GM12878 (cell line): Measurements from ENCODE around the gene SLC22A23. TPM values are rescaled to one million over a fixed set of nuclear protein-coding genes. Genes with fewer than 3 reads are reported as not detected.

Source experiments
- ATAC-seq: fragments of 200-7000 bp; cut with Tn5 transposase; 3 replicates; pipeline ENCODE4 v1.9.1; 2020; ENCODE audit warnings: mild to moderate bottlenecking, moderate library complexity
- BruUV-seq: library from RNA; stranded (reverse); fragments of 400-500 nt; replicated peaks from 2 replicates; lab custom pipeline; 2021; lab: Mats Ljungman, UMichigan
- CTCF ChIA-PET: fragments of 300-600 bp; sonication (Branson Sonifier 250); formaldehyde crosslinking; extraction: SDS; loops from one replicate; lab custom pipeline; 2021; ENCODE audit warnings: inconsistent platforms; lab: Yijun Ruan, JAX
- POLR2A ChIA-PET: fragments of 350-600 bp; formaldehyde crosslinking; extraction: SDS; loops from one replicate; lab custom pipeline; 2021; ENCODE audit warnings: inconsistent platforms; lab: Charles Lee
- RAD21 ChIA-PET: fragments of 300-600 bp; sonication (Branson Sonifier 250); formaldehyde crosslinking; loops from one replicate; lab custom pipeline; 2023; ENCODE audit warnings: antibody characterized with exemption; ENCODE audit not compliant: unreplicated experiment; lab: Charles Lee
- SMC1A ChIA-PET: fragments of 300-600 bp; sonication (Branson Sonifier 250); formaldehyde crosslinking; loops from one replicate; lab custom pipeline; 2023; ENCODE audit not compliant: unreplicated experiment, uncharacterized antibody; lab: Charles Lee
- DNase-seq: peaks from one replicate; pipeline ENCODE4 v3.0.0-alpha.2; 2011; ENCODE audit warnings: low read depth, low spot score
- FAIRE-seq: peaks from 3 replicates; lab custom pipeline; 2011; peaks lifted over from hg19 to GRCh38; lab: Jason Lieb, UNC
- H2AFZ ChIP-seq: 2 replicates; pipeline ENCODE4 v1.6.0; 2011; ENCODE audit warnings: low read depth, low read length, control low read depth; ENCODE audit not compliant: control insufficient read depth
- H3K27ac ChIP-seq: 2 replicates; pipeline ENCODE4 v1.5.1; 2011; ENCODE audit warnings: control low read depth; ENCODE audit not compliant: control insufficient read depth, insufficient read depth
- H3K27me3 ChIP-seq, 2 experiments: replicated peaks in 1 of 2; 2 replicates each; pipeline versions ENCODE4 v1.6.0 to v1.6.1; 2011; ENCODE audit warnings: low read length in 1 of 2; ENCODE audit not compliant: control insufficient read depth in 2 of 2, insufficient read depth in 2 of 2
- H3K36me3 ChIP-seq, 2 experiments: 2 replicates each; pipeline ENCODE4 v1.5.1; 2011; ENCODE audit warnings: low read length in 1 of 2; ENCODE audit not compliant: control insufficient read depth in 2 of 2, insufficient read depth in 2 of 2
- H3K4me1 ChIP-seq: 2 replicates; pipeline ENCODE4 v1.6.1; 2011; ENCODE audit warnings: mild to moderate bottlenecking, low read length, moderate library complexity, mixed read lengths; ENCODE audit not compliant: control insufficient read depth, insufficient read depth
- H3K4me2 ChIP-seq: 2 replicates; pipeline ENCODE4 v1.6.0; 2011; ENCODE audit warnings: control low read depth; ENCODE audit not compliant: control insufficient read depth, insufficient read depth
- H3K4me3 ChIP-seq: fragments of 200-600 bp; sonication (generic); 2 replicates; pipeline ENCODE4 v1.5.1; 2016
- H3K79me2 ChIP-seq: 2 replicates; pipeline ENCODE4 v1.6.0; 2011; ENCODE audit warnings: low read length; ENCODE audit not compliant: control insufficient read depth, insufficient read depth
- H3K9ac ChIP-seq: 2 replicates; pipeline ENCODE4 v1.8.0; 2011; ENCODE audit warnings: low read length, control low read depth, mixed read lengths; ENCODE audit not compliant: control insufficient read depth, insufficient read depth
- H3K9me3 ChIP-seq: replicated peaks from 3 replicates; pipeline ENCODE4 v1.5.1; 2011; ENCODE audit warnings: mild to moderate bottlenecking, low read length; ENCODE audit not compliant: control insufficient read depth, insufficient read depth
- H4K20me1 ChIP-seq: 2 replicates; pipeline ENCODE4 v1.6.0; 2011; ENCODE audit not compliant: control insufficient read depth, insufficient read depth
- CBX3 ChIP-seq: fragments of 200-600 bp; sonication (generic); IDR thresholded peaks from 2 replicates; pipeline ENCODE4 v1.6.1; 2016; ENCODE audit warnings: low read depth, borderline replicate concordance
- HDGF ChIP-seq: fragments of 450-650 bp; IDR thresholded peaks from 2 replicates; pipeline ENCODE4 v1.6.1; 2016; ENCODE audit warnings: antibody characterized with exemption
- IKZF1 ChIP-seq: fragments of 450-650 bp; conservative IDR thresholded peaks from 2 replicates; pipeline ENCODE4 v1.6.1; 2017; ENCODE audit warnings: antibody characterized with exemption, mild to moderate bottlenecking
- RBBP5 ChIP-seq: fragments of 200-600 bp; sonication (generic); conservative IDR thresholded peaks from 2 replicates; pipeline ENCODE4 v1.6.1; 2016
- SMAD5 ChIP-seq: IDR thresholded peaks from 2 replicates; pipeline ENCODE4 v1.6.1; 2016; ENCODE audit warnings: antibody characterized with exemption, low read depth
- ZNF217 ChIP-seq: fragments of 450-650 bp; IDR thresholded peaks from 2 replicates; pipeline ENCODE4 v1.6.1; 2017; ENCODE audit warnings: antibody characterized with exemption, mild to moderate bottlenecking
- WGBS: methylation state at CpG from one replicate; pipeline ENCODE4 v1.1.6; 2016; ENCODE audit warnings: low lambda C conversion rate; ENCODE audit not compliant: insufficient replicate concordance, insufficient coverage; ENCODE audit errors: missing lambda C conversion rate; 5-methylcytosine and 5-hydroxymethylcytosine counted together
- in situ Hi-C: fragments of 300-500 bp; cut with MboI; formaldehyde crosslinking; loops from 9 replicates; pipeline ENCODE4 v1.14.3; 2018; ENCODE audit warnings: mixed read lengths
- intact Hi-C: fragments of 100-400 bp; cut with micrococcal nuclease; formaldehyde crosslinking; loops from one replicate; pipeline ENCODE4 v1.14.2; 2022; ENCODE audit not compliant: unreplicated experiment
- polyA plus RNA-seq, 11 experiments: library from polyadenylated mRNA; depleted of rRNA in 4 of 11; unstranded in 6 of 11; stranded (reverse) in 5 of 11; fragments of >200 nt; fragmentation: Nextera tagmentation in 4 of 11; fragmentation: Illumina TruSeq in 1 of 11; extraction: Ambion mirVana in 4 of 11; extraction: Trizol in 1 of 11; gene quantifications; 1 replicate in 1 of 11; 2 replicates in 10 of 11; pipeline versions ENCODE4 v1.2.1 to v1.2.3, GENCODE V29; 2011 to 2016; ENCODE audit warnings: inconsistent platforms in 2 of 11, missing spikeins in 2 of 11, low read depth in 1 of 11
- total RNA-seq, 4 experiments: library from RNA; depleted of rRNA in 3 of 4; stranded (reverse); fragments of >200 nt in 3 of 4; fragmentation: Illumina TruSeq in 1 of 4; extraction: Trizol in 1 of 4; gene quantifications; 2 replicates each; pipeline versions ENCODE4 v1.2.1 to v1.2.3, GENCODE V29; 2013 to 2021
- TF ChIP-seq, protein P1 (sequence below), 3 experiments: IDR thresholded peaks in 2 of 3; conservative IDR thresholded peaks in 1 of 3; 2 replicates each; pipeline ENCODE4 v1.5.1; 2011; ENCODE audit warnings: low read depth in 3 of 3, low read length in 3 of 3, mild to moderate bottlenecking in 3 of 3, control low read depth in 2 of 3, moderate library complexity in 2 of 3, inconsistent platforms in 1 of 3, mixed read lengths in 1 of 3; ENCODE audit not compliant: control insufficient read depth in 2 of 3, insufficient read depth in 1 of 3; ENCODE audit errors: extremely low read depth in 1 of 3

The SLC22A23 gene
- total and polyA plus RNA-seq, 10 of the 15 experiments (the other 5 are each of a cell fraction or from before 2014, with no cell fraction given) = 0.20 to 2.4 (median 0.74) TPM

GRCh38 chr6:3372912-3373554 is 83.8 kb downstream of the SLC22A23 start:
- POLR2A ChIA-PET = interaction anchor here (0.6 to 2.1 kb wide), 3 partner anchors 10 to 16 kb away, joined by 3 to 6 read pairs (median 3); no protein-coding TSS in a partner anchor
- no peak overlapping the region for H3K9ac ChIP-seq
- no peaks in the 10 kb centered on the region for H3K27me3 ChIP-seq
- WGBS = 21% methylated on average over 6 of the region's 6 CpGs
- in situ Hi-C loops (no loop called here), intact Hi-C loops (no loop called here)
- CTCF ChIA-PET = interaction anchor here (0.7 to 2.1 kb wide), 3 partner anchors 16 to 38 kb away, joined by 3 to 8 read pairs (median 4); no protein-coding TSS in a partner anchor
- no peak overlapping the region for H3K4me3 ChIP-seq
- no peak for ATAC-seq
- H2AFZ ChIP-seq = no peak overlapping the region
- SMC1A ChIA-PET = interaction anchor here (0.5 to 12.4 kb wide), 6 partner anchors 9 to 545 kb away, joined by 3 to 103 read pairs (median 6); no protein-coding TSS in a partner anchor
- TF ChIP-seq IKZF1 = peak; percentile 34; the same call in 1 of the 2 replicates
- TF ChIP-seq RBBP5 = no peak
- RAD21 ChIA-PET = interaction anchor here (1.0 to 3.6 kb wide), 3 partner anchors 9 to 34 kb away, joined by 3 to 21 read pairs (median 3); no protein-coding TSS in a partner anchor
- H4K20me1 ChIP-seq = no peaks in the 10 kb centered on the region
- FAIRE-seq = no peak
- BruUV-seq = no TSS peak
- H3K4me1 ChIP-seq = peaks cover 3% of the 10 kb centered on the region; the same call in 1 of the 2 replicates
- H3K4me2 ChIP-seq = no peak overlapping the region
- no peak overlapping the region for H3K27ac ChIP-seq
- no peaks in the 10 kb centered on the region for H3K79me2 ChIP-seq
- H3K36me3 ChIP-seq = no peaks in the 10 kb centered on the region
- no peak for DNase-seq
- no peaks in the 10 kb centered on the region for H3K9me3 ChIP-seq

- ChIA-PET POLR2A (interaction anchor here (1.1 to 2.4 kb wide), 3 partner anchors 10 to 24 kb away, joined by 3 to 17 read pairs (median 4); no protein-coding TSS in a partner anchor), CTCF (interaction anchor here (0.7 to 2.1 kb wide), 8 partner anchors 8 to 55 kb away, joined by 3 to 8 read pairs (median 4); no protein-coding TSS in a partner anchor), RAD21 (interaction anchor here (1.0 to 3.6 kb wide), 4 partner anchors 9 to 47 kb away, joined by 3 to 21 read pairs (median 4); no protein-coding TSS in a partner anchor), SMC1A (interaction anchor here (1.0 to 12.4 kb wide), 9 partner anchors 9 to 82 kb away, joined by 3 to 103 read pairs (median 3); no protein-coding TSS in a partner anchor)
- H3K9me3 ChIP-seq = no peaks in the 10 kb centered on the region
- FAIRE-seq = no peak
- H4K20me1 ChIP-seq = no peaks in the 10 kb centered on the region
- BruUV-seq = no TSS peak
- ATAC-seq = no peak
- H3K27ac ChIP-seq = no peak overlapping the region
- 34% methylated on average over 12 of the region's 12 CpGs for WGBS
- in situ Hi-C loops = no loop called here
- H3K4me1 ChIP-seq = peaks cover 6% of the 10 kb centered on the region; the same call in 1 of the 2 replicates
- no peak for DNase-seq
- H3K4me3 ChIP-seq = no peak overlapping the region
- no peak overlapping the region for H3K9ac ChIP-seq
- H3K27me3 ChIP-seq = no peaks in the 10 kb centered on the region
- H3K36me3 ChIP-seq = no peaks in the 10 kb centered on the region
- H3K79me2 ChIP-seq = no peaks in the 10 kb centered on the region
- no peak overlapping the region; the same call in 1 of the 2 replicates for H2AFZ ChIP-seq
- TF ChIP-seq SMAD5 (no peak), HDGF (no peak), ZNF217 (no peak), CBX3 (no peak)
- TF ChIP-seq, protein P1, sequence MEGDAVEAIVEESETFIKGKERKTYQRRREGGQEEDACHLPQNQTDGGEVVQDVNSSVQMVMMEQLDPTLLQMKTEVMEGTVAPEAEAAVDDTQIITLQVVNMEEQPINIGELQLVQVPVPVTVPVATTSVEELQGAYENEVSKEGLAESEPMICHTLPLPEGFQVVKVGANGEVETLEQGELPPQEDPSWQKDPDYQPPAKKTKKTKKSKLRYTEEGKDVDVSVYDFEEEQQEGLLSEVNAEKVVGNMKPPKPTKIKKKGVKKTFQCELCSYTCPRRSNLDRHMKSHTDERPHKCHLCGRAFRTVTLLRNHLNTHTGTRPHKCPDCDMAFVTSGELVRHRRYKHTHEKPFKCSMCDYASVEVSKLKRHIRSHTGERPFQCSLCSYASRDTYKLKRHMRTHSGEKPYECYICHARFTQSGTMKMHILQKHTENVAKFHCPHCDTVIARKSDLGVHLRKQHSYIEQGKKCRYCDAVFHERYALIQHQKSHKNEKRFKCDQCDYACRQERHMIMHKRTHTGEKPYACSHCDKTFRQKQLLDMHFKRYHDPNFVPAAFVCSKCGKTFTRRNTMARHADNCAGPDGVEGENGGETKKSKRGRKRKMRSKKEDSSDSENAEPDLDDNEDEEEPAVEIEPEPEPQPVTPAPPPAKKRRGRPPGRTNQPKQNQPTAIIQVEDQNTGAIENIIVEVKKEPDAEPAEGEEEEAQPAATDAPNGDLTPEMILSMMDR (IDR thresholded peaks at IDR 0.05 in 2 of 3, conservative IDR thresholded peaks at IDR 0.05 in 1 of 3; ENCODE audit: control insufficient read depth in 2 of 3, extremely low read depth in 1 of 3, insufficient read depth in 1 of 3, low read depth in 3 of 3, low read length in 3 of 3) = peak in 2 of 3 experiments; percentile 3 to 9; a peak in 1 of 6 replicates
- H3K4me2 ChIP-seq = no peak overlapping the region
- intact Hi-C loops = no loop called here
Measured at GRCh38 chr6:3372184-3372846, 84.5 kb downstream of the SLC22A23 start.
